Smooth muscle cell (in vitro differentiated cells): Measurements from ENCODE around the gene PARG. TPM values are rescaled to one million over a fixed set of nuclear protein-coding genes. Genes with fewer than 3 reads are reported as not detected.

Experiments used
- DNase-seq: peaks from one replicate; lab custom pipeline; 2025; ENCODE audit not compliant: unreplicated experiment; lab: John Stamatoyannopoulos, UW
- H2AFZ ChIP-seq: fragments of 200-600 bp; sonication (generic); 2 replicates; pipeline ENCODE4 v1.6.0; 2016; ENCODE audit warnings: antibody characterized with exemption, low read depth, mild to moderate bottlenecking
- H3F3A ChIP-seq: fragments of 200-600 bp; sonication (generic); 2 replicates; pipeline ENCODE4 v1.6.0; 2017; ENCODE audit warnings: antibody characterized with exemption, low read depth
- H3K27ac ChIP-seq: fragments of 200-600 bp; sonication (generic); 2 replicates; pipeline ENCODE4 v1.5.1; 2016; ENCODE audit warnings: low read depth, mild to moderate bottlenecking
- H3K27me3 ChIP-seq: fragments of 200-600 bp; sonication (generic); 2 replicates; pipeline ENCODE4 v1.6.1; 2016; ENCODE audit warnings: low read depth, mild to moderate bottlenecking
- H3K36me3 ChIP-seq: fragments of 200-600 bp; sonication (generic); 2 replicates; pipeline ENCODE4 v1.5.1; 2016; ENCODE audit warnings: low read depth
- H3K4me1 ChIP-seq: fragments of 200-600 bp; sonication (generic); 2 replicates; pipeline ENCODE4 v1.5.1; 2016; ENCODE audit warnings: low read depth
- H3K4me2 ChIP-seq: fragments of 200-600 bp; sonication (generic); 2 replicates; pipeline ENCODE4 v1.6.0; 2016; ENCODE audit warnings: mild to moderate bottlenecking
- H3K4me3 ChIP-seq: fragments of 200-600 bp; sonication (generic); 2 replicates; pipeline ENCODE4 v1.5.1; 2016; ENCODE audit warnings: mild to moderate bottlenecking
- H3K79me2 ChIP-seq: fragments of 200-600 bp; sonication (generic); 2 replicates; pipeline ENCODE4 v1.6.0; 2016; ENCODE audit warnings: low read depth, mild to moderate bottlenecking
- H3K9ac ChIP-seq: fragments of 200-600 bp; sonication (generic); 2 replicates; pipeline ENCODE4 v1.6.0; 2016; ENCODE audit warnings: low read depth
- H3K9me3 ChIP-seq: fragments of 200-600 bp; sonication (generic); replicated peaks from 2 replicates; pipeline ENCODE4 v1.5.1; 2016; ENCODE audit warnings: low read depth
- H4K20me1 ChIP-seq: fragments of 200-600 bp; sonication (generic); 2 replicates; pipeline ENCODE4 v1.6.0; 2016; ENCODE audit warnings: low read depth
- CTCF ChIP-seq: fragments of 200-600 bp; sonication (generic); IDR thresholded peaks from 2 replicates; pipeline ENCODE4 v1.5.1; 2017; ENCODE audit warnings: borderline replicate concordance, mild to moderate bottlenecking, antibody characterized with exemption; ENCODE audit not compliant: insufficient read depth, poor library complexity, severe bottlenecking
- WGBS: methylation state at CpG from one replicate; pipeline ENCODE4 v1.1.7; 2016; ENCODE audit warnings: low lambda C conversion rate; 5-methylcytosine and 5-hydroxymethylcytosine counted together
- polyA plus RNA-seq: library from polyadenylated mRNA; unstranded; fragments of >200 nt; fragmentation: Nextera tagmentation; extraction: Ambion mirVana; gene quantifications from 2 replicates; pipeline ENCODE4 v1.2.1, GENCODE V29; 2016
- total RNA-seq: library from RNA; depleted of rRNA; stranded (reverse); fragments of >200 nt; gene quantifications from 2 replicates; pipeline ENCODE4 v1.2.3, GENCODE V29; 2014

PARG gene
- total and polyA plus RNA-seq, 2 experiments from 2014 or later = 11.8 to 25.4 TPM

- H3K36me3 ChIP-seq = no peaks in the 10 kb centered on the region
- no peak overlapping the region for H2AFZ ChIP-seq
- H3K79me2 ChIP-seq = no peaks in the 10 kb centered on the region
- H3K9me3 ChIP-seq = no peaks in the 10 kb centered on the region
- H3K4me1 ChIP-seq = peaks cover 17% of the 10 kb centered on the region
- peak overlapping the region; percentile 45 for H3K27ac ChIP-seq
- no peak overlapping the region for H3K4me3 ChIP-seq
- no peak overlapping the region for H3K9ac ChIP-seq
- H4K20me1 ChIP-seq = no peaks in the 10 kb centered on the region
- WGBS = 55% methylated on average over 8 of the region's 8 CpGs
- H3K4me2 ChIP-seq = no peak overlapping the region
- no peaks in the 10 kb centered on the region for H3F3A ChIP-seq
- no peaks in the 10 kb centered on the region for H3K27me3 ChIP-seq
- no peak for DNase-seq
- no peak for TF ChIP-seq CTCF
Observed at GRCh38 chr10:49831352-49832035, 110.3 kb downstream of the PARG start.

GRCh38 chr10:49830846-49831245, 111.0 kb downstream of the PARG start:
- Histone ChIP-seq H2AFZ (no peak overlapping the region), H3K4me1 (peaks cover 17% of the 10 kb centered on the region), H3K27ac (peak overlapping the region; percentile 45), H3F3A (no peaks in the 10 kb centered on the region), H3K4me2 (no peak overlapping the region), H3K9ac (no peak overlapping the region), H3K9me3 (no peaks in the 10 kb centered on the region), H3K4me3 (no peak overlapping the region), H3K36me3 (no peaks in the 10 kb centered on the region), H3K27me3 (no peaks in the 10 kb centered on the region), H4K20me1 (no peaks in the 10 kb centered on the region), H3K79me2 (no peaks in the 10 kb centered on the region)
- no peak for DNase-seq
- no peak for TF ChIP-seq CTCF

GRCh38 chr10:49830016-49830415, 111.8 kb downstream of the PARG start:
- H3K4me3 ChIP-seq = no peak overlapping the region
- H3K36me3 ChIP-seq = no peaks in the 10 kb centered on the region

More at GRCh38 chr10:49830016-49830415, 111.8 kb downstream of the PARG start:
- 86% methylated on average over 3 of the region's 3 CpGs for WGBS
- Histone ChIP-seq H3K27me3 (no peaks in the 10 kb centered on the region), H3F3A (no peaks in the 10 kb centered on the region), H3K4me2 (no peak overlapping the region), H3K4me1 (peaks cover 17% of the 10 kb centered on the region), H3K9ac (no peak overlapping the region), H2AFZ (no peak overlapping the region), H3K27ac (no peak overlapping the region), H3K9me3 (no peaks in the 10 kb centered on the region), H4K20me1 (no peaks in the 10 kb centered on the region), H3K79me2 (no peaks in the 10 kb centered on the region)
- no peak for DNase-seq
- no peak for TF ChIP-seq CTCF
